HL-60 (cell line): ENCODE measurements around the gene C2CD4C.

Experiments
- CTCF ChIP-seq: IDR thresholded peaks from one replicate; pipeline ENCODE4 v1.5.1; 2011; ENCODE audit warnings: low read length, control low read depth, inconsistent platforms; ENCODE audit not compliant: insufficient read depth
- GABPA ChIP-seq: IDR thresholded peaks from 2 replicates; pipeline ENCODE4 v1.6.1; 2012; ENCODE audit warnings: low read depth
- POLR2AphosphoS5 ChIP-seq: IDR thresholded peaks from 2 replicates; pipeline ENCODE4 v1.6.1; 2012; ENCODE audit warnings: low read depth
- REST ChIP-seq: IDR thresholded peaks from 2 replicates; pipeline ENCODE4 v1.6.1; 2012; ENCODE audit warnings: low read depth; ENCODE audit not compliant: insufficient replicate concordance
- SPI1 ChIP-seq: IDR thresholded peaks from 2 replicates; pipeline ENCODE4 v1.6.1; 2012; ENCODE audit warnings: low read depth, mild to moderate bottlenecking, borderline replicate concordance

- TF ChIP-seq CTCF (no peak), POLR2AphosphoS5 (no peak), GABPA (no peak), REST (no peak), SPI1 (no peak)
Observed at GRCh38 chr19:408902-409515, at the start of gene C2CD4C.
